RWPE1 (cell line): ENCODE data around the gene B4GALT1.

ENCODE experiments used
- CTCF ChIA-PET: fragments of 350-600 bp; sonication (Branson Sonifier 250); formaldehyde crosslinking; extraction: SDS; loops from one replicate; lab custom pipeline; 2021; lab: Yijun Ruan, JAX
- POLR2A ChIA-PET: fragments of 400-600 bp; formaldehyde crosslinking; extraction: SDS; loops from one replicate; lab custom pipeline; 2020; ENCODE audit warnings: antibody characterized with exemption; ENCODE audit not compliant: low non-redundant PET; lab: Yijun Ruan, JAX
- DNase-seq: peaks from one replicate; pipeline ENCODE4 v3.0.0; 2012; ENCODE audit warnings: low spot score
- H3K27ac ChIP-seq: fragments of 450-650 bp; 2 replicates; pipeline ENCODE4 v1.5.1; 2017
- TF ChIP-seq, protein P1 (sequence below): fragments of 450-650 bp; conservative IDR thresholded peaks from 2 replicates; pipeline ENCODE4 v1.5.1; 2017; ENCODE audit warnings: low read depth, mild to moderate bottlenecking

B4GALT1 gene

DNA sequence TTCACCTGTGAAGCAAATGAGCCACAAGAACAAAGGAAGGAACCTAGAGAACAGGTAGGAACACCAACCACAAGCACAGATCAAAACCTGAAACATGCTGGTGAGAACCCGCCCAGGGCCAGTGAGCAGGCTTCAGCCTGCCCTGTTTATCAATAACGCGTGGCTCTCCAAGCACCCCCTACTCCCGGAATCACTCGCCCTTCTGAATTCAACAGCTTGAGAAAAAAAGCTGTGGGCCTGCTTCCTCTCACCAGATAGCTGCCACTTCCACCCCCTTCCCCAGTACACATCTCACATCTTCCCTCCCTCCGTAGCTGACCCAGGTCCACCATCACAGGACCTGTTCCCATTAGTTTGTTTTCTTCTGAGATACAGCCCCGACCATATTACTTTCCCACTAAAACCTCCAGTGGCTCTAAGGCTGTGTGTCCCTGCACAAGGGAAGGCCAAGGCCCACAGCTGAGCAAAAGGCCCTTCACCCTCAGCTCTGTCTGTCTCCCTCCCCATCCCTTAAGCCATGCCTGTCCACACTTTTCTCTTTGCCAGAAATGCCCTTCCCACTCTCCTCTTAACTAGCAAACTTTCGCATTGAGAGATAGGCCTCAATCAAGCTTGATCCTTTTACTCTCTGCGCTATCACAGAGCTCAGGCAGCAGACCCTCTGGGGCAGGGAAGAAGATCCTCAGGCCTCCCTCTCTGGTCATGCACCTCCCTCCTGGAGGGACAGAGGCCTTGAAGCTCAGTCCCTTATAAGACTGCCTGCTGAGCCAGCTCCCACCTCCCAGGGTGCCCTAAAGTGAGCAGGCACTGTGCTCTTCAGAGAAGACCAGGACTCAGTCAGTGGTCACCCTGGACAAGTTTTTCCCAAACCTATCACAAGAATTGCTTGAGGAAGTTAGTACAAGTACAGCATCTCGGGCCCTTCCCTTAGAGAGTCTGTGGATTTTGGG is 30.1 kb downstream of the B4GALT1 start:
- TF ChIP-seq, protein P1, sequence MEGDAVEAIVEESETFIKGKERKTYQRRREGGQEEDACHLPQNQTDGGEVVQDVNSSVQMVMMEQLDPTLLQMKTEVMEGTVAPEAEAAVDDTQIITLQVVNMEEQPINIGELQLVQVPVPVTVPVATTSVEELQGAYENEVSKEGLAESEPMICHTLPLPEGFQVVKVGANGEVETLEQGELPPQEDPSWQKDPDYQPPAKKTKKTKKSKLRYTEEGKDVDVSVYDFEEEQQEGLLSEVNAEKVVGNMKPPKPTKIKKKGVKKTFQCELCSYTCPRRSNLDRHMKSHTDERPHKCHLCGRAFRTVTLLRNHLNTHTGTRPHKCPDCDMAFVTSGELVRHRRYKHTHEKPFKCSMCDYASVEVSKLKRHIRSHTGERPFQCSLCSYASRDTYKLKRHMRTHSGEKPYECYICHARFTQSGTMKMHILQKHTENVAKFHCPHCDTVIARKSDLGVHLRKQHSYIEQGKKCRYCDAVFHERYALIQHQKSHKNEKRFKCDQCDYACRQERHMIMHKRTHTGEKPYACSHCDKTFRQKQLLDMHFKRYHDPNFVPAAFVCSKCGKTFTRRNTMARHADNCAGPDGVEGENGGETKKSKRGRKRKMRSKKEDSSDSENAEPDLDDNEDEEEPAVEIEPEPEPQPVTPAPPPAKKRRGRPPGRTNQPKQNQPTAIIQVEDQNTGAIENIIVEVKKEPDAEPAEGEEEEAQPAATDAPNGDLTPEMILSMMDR, result no peak
- no peak for DNase-seq
- H3K27ac ChIP-seq, result peak overlapping the region; percentile 89
- CTCF ChIA-PET, result no interaction called here
- POLR2A ChIA-PET, result no interaction called here

DNA sequence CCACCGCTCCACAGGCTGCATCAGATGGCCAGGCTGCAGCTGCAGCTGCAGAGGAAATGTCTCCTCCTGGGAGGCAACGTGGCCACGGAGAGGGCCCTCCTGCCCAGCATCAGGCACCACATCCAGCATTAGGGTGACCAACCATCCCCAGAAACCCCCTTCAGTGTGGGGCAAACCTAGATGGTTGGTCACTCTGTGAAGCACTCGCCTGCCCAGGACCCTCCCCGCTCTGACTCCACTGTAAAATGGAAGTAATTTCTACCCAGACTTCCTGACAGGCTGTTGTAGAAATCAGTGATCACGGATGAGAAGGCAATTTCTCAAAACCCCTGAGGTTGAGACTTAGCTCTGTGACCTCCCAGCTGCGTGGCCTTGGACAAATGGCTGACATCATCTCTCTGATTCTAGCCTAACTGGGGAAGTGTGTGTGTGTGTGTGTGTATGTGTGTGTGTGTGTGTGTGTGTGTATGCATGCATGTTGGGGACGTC is 31.6 kb downstream of the B4GALT1 start:
- DNase-seq, result no peak
- ChIA-PET POLR2A (no interaction called here), CTCF (no interaction called here)
- TF ChIP-seq, protein P1, result no peak
- peak overlapping the region; percentile 89 for H3K27ac ChIP-seq

GRCh38 chr9:33135031-33135461 is 32.1 kb downstream of the B4GALT1 start:
- ChIA-PET POLR2A (no interaction called here), CTCF (no interaction called here)
- peak overlapping the region; percentile 89 for H3K27ac ChIP-seq
- TF ChIP-seq, protein P1, result no peak
- no peak for DNase-seq

- ChIA-PET POLR2A (no interaction called here), CTCF (interaction anchor here (0.6 kb wide), 1 partner anchor 58 kb away, joined by 4 read pairs; no protein-coding TSS in a partner anchor)
- peak overlapping the region; percentile 89 for H3K27ac ChIP-seq
- peak; percentile 67 for DNase-seq
- TF ChIP-seq, protein P1, result no peak
Measured at GRCh38 chr9:33133186-33133585, 34.0 kb downstream of the B4GALT1 start.

GRCh38 chr9:33131790-33132772 is 35.1 kb downstream of the B4GALT1 start:
- ChIA-PET POLR2A (no interaction called here), CTCF (interaction anchor here (1.0 kb wide), 1 partner anchor 18 kb away, joined by 3 read pairs; no protein-coding TSS in a partner anchor)
- peak overlapping the region; percentile 89 for H3K27ac ChIP-seq
- TF ChIP-seq, protein P1, result no peak
- DNase-seq, result peak; percentile 84
